SH-SY5Y (cell line): ENCODE results near the gene M1AP.

Source experiments
- GATA2 ChIP-seq: IDR thresholded peaks from 2 replicates; pipeline ENCODE4 v1.6.1; 2011; ENCODE audit warnings: mild to moderate bottlenecking, low read depth, low read length
- GATA3 ChIP-seq: IDR thresholded peaks from 2 replicates; pipeline ENCODE4 v1.6.1; 2011; ENCODE audit warnings: low read depth, mild to moderate bottlenecking, low read length, moderate library complexity

DNA sequence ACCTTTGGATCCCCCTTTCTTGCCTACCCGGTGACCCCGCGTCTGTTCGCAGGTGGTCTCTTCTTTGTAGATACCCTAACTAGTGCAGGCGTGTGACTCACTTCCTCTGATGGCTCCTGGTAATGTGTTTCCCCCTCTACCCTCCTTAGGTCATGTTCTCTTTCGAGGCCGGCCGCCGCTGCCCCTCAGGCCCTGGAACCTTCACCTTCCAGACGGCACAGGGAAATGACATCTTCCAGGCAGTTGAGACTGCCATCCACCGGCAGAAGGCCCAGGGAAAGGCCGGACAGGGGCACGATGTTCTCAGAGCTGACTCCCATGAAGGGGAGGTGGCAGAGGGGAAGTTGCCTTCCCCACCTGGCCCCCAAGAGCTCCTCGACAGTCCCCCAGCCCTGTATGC, 92.0 kb downstream of the M1AP start:
- TF ChIP-seq GATA2: no peak
- no peak for TF ChIP-seq GATA3
